ENCODE measurements around the gene CCSAP.

GRCh38 chr1:229355661-229356060 lies 12.8 kb upstream of the CCSAP start:
- TF ChIP-seq CHD2 (IDR thresholded peaks at IDR 0.05; ENCODE audit: low read length, partially characterized antibody) (no peak), REST (IDR thresholded peaks at IDR 0.05; ENCODE audit: low read depth, low read length) (no peak), CTCF (IDR thresholded peaks at IDR 0.05) (no peak), SIN3A (IDR thresholded peaks at IDR 0.05; ENCODE audit: borderline replicate concordance, low read depth, low read length) (no peak), POLR2AphosphoS5 (IDR thresholded peaks at IDR 0.05; ENCODE audit: low read depth, low read length) (no peak), GATA2 (CRISPR knock-in tag; IDR thresholded peaks at IDR 0.05) (no peak), EZH2phosphoT487 (IDR thresholded peaks at IDR 0.05; ENCODE audit: borderline replicate concordance, low read depth) (no peak), EP300 (IDR thresholded peaks at IDR 0.05; ENCODE audit: borderline replicate concordance in 1 of 2, low read depth in 1 of 2, low read length in 1 of 2) (no peak), RXRA (IDR thresholded peaks at IDR 0.05; ENCODE audit: borderline replicate concordance, low read depth) (no peak), MAX (IDR thresholded peaks at IDR 0.05; ENCODE audit: low read depth) (no peak), USF2 (IDR thresholded peaks at IDR 0.05; ENCODE audit: borderline replicate concordance, low read depth, low read length) (no peak), ZBTB33 (IDR thresholded peaks at IDR 0.05; ENCODE audit: borderline replicate concordance, low read depth) (no peak), RAD21 (IDR thresholded peaks at IDR 0.05; ENCODE audit: low read length) (no peak), USF1 (IDR thresholded peaks at IDR 0.05; ENCODE audit: borderline replicate concordance, low read depth) (no peak)
